Thyroid gland (tissue), 4 donors: ENCODE data around the gene ACTR1A.

Experiments
- POLR2A ChIP-seq, 2 donors: fragments of 450-650 bp; IDR thresholded peaks; one replicate each; pipeline ENCODE4 v1.6.1; 2017; ENCODE audit warnings: antibody characterized with exemption in 2 of 2, mild to moderate bottlenecking in 2 of 2, moderate library complexity in 1 of 2
- TF ChIP-seq, protein P1 (sequence below), 6 experiments: fragments of 200-600 bp in 3 of 6; fragments of 450-650 bp in 3 of 6; sonication (generic) in 3 of 6; IDR thresholded peaks; one replicate each; pipeline ENCODE4 v1.5.1; 2016 to 2019; ENCODE audit warnings: antibody characterized with exemption in 6 of 6, mild to moderate bottlenecking in 2 of 6, inconsistent platforms in 1 of 6, moderate library complexity in 1 of 6

DNA sequence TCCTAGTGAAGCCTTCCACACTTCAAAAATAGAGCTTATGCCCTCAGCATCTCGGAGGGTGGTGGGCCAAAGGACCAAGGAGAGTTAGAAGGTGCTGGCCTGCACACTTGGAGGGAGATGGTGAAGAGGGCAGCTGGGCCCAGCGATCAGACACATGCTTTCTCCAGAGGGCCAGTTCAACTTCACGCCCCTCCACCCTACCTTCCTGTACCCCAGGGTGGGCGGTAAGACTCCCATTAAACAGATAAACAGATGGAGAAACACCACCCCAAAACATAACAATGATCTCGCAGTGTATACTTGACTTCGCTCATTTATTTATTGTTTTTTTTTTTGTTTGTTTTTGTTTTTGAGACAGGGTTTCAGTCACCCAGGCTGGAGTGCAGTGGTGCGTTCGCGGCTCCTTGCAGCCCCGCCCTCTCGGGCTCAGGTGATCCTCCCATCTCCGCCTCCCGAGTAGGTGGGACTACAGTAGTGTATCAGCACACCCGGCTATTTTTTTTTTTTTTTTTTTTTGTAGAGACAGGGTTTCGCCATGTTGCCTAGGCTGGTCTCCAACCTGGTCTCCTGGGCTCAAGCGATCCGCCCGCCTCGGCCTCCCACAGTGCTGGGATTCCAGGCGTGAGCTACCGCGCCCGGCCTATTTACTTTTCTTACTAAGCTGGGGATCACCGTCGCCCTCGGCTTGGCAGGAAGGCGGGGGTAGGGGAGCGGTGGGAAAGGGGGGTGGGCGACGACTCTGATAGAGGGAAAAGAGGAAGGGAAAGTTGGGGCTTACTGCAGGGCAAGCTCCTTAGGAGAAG lies 53.0 kb downstream of the ACTR1A start:
- TF ChIP-seq, protein P1, sequence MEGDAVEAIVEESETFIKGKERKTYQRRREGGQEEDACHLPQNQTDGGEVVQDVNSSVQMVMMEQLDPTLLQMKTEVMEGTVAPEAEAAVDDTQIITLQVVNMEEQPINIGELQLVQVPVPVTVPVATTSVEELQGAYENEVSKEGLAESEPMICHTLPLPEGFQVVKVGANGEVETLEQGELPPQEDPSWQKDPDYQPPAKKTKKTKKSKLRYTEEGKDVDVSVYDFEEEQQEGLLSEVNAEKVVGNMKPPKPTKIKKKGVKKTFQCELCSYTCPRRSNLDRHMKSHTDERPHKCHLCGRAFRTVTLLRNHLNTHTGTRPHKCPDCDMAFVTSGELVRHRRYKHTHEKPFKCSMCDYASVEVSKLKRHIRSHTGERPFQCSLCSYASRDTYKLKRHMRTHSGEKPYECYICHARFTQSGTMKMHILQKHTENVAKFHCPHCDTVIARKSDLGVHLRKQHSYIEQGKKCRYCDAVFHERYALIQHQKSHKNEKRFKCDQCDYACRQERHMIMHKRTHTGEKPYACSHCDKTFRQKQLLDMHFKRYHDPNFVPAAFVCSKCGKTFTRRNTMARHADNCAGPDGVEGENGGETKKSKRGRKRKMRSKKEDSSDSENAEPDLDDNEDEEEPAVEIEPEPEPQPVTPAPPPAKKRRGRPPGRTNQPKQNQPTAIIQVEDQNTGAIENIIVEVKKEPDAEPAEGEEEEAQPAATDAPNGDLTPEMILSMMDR (IDR thresholded peaks at IDR 0.05), result no peak
- no peak for TF ChIP-seq POLR2A (IDR thresholded peaks at IDR 0.05)
